Ishikawa (cell line): ENCODE measurements around the gene DUS1L.

Source experiments
- CEBPB ChIP-seq: IDR thresholded peaks from 2 replicates; pipeline ENCODE4 v1.6.1; 2012
- CREB1 ChIP-seq: IDR thresholded peaks from 2 replicates; pipeline ENCODE4 v1.6.1; 2012; ENCODE audit warnings: low read depth
- EGR1 ChIP-seq: IDR thresholded peaks from 2 replicates; pipeline ENCODE4 v1.6.1; 2012
- EP300 ChIP-seq: IDR thresholded peaks from 2 replicates; pipeline ENCODE4 v1.6.1; 2012; ENCODE audit warnings: borderline replicate concordance
- FOXM1 ChIP-seq: IDR thresholded peaks from 2 replicates; pipeline ENCODE4 v1.6.1; 2012; ENCODE audit warnings: low read depth, borderline replicate concordance
- MAX ChIP-seq: IDR thresholded peaks from 2 replicates; pipeline ENCODE4 v1.6.1; 2012
- NFIC ChIP-seq: IDR thresholded peaks from 2 replicates; pipeline ENCODE4 v1.6.1; 2012
- RAD21 ChIP-seq: IDR thresholded peaks from 2 replicates; pipeline ENCODE4 v1.6.1; 2012; ENCODE audit warnings: low read depth
- REST ChIP-seq: IDR thresholded peaks from 2 replicates; pipeline ENCODE4 v1.6.1; 2012; ENCODE audit warnings: low read depth, mild to moderate bottlenecking
- TAF1 ChIP-seq: IDR thresholded peaks from 2 replicates; pipeline ENCODE4 v1.6.1; 2012; ENCODE audit warnings: low read depth, mild to moderate bottlenecking
- TCF12 ChIP-seq: IDR thresholded peaks from 2 replicates; pipeline ENCODE4 v1.6.1; 2012; ENCODE audit warnings: low read depth
- TEAD4 ChIP-seq: IDR thresholded peaks from 2 replicates; pipeline ENCODE4 v1.6.1; 2012
- USF1 ChIP-seq: IDR thresholded peaks from 2 replicates; pipeline ENCODE4 v1.6.1; 2012
- YY1 ChIP-seq: IDR thresholded peaks from 2 replicates; pipeline ENCODE4 v1.6.1; 2012; ENCODE audit warnings: low read depth
- ZBTB7A ChIP-seq: IDR thresholded peaks from 2 replicates; pipeline ENCODE4 v1.6.1; 2012; ENCODE audit warnings: low read depth

The DUS1L gene

GRCh38 chr17:82041144-82041814, 24.3 kb downstream of the DUS1L start:
- TF ChIP-seq ZBTB7A (no peak), REST (no peak), CEBPB (no peak), EP300 (no peak), USF1 (no peak), RAD21 (no peak), NFIC (no peak)

- TF ChIP-seq EGR1, result no peak
- 0 out of 2 replicates have a peak, but pooled peaks have one; percentile 19 for TF ChIP-seq NFIC
- no peak for TF ChIP-seq RAD21
- no peak for TF ChIP-seq YY1
Observed at GRCh38 chr17:82039695-82040299, 25.8 kb downstream of the DUS1L start.

DNA sequence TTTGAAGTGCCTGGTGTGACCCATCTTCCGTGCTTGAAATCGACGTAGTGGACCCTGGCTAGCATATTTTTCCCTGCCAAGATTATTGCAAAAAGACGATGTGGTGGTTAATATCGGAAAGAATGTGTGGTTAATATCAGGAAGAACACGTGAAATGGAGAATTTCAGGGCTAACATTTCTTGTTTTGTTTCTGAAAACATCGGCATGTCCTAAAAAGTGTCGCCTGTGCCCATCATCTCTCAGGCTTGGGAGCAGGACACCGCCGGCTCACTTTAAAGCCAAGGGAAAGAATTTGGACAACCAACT, 27.8 kb downstream of the DUS1L start:
- TF ChIP-seq EGR1 (no peak), TCF12 (no peak), TEAD4 (no peak), CEBPB (no peak), FOXM1 (no peak), YY1 (no peak), REST (no peak), CREB1 (no peak)

DNA sequence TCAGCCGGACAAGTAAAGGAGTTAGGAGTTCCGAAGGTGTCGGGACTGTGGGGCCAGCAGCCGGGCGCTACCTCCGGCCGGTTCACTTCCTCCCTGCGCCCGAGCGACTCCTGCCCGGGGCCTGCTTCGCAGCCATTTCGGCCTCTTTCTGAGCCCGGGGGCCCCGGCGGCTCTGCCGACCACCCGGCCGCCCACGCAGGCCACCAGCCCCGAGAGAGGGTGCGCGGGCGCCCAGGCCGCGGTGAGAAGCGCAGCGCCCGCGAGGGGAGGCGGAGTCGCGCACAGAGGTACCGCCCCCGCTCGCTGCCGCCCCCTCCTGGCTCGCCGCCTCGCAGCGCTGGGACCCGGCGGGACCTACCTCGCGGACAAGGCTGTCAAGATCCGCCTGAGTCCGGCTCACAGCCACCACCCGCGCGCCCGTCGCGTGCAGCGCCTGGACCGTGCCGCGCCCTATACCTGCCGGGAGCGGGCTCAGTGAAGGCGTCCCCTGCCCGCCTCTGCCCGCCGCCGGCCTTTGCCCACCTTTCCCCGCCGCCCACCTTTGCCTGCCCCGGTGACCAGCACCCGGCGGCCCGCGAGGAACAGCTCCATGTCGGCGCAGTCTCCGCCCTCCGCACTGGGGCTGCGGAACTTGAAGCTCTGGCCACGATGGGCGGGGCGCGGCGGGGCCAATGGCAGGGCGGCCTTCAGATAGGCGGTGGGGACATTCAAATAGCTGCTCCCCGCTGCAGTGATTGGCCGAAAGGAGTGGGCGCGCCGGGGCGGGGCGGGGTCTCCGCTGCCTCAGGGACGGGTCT, 28.3 kb downstream of the DUS1L start, which contains the start of gene DCXR:
Gene DCXR (minus strand): TSS at position 606 of the 797 bp plus-strand sequence. CDS start 15 bp downstream, at position 591.
- TF ChIP-seq REST (0 out of 2 replicates have a peak, but pooled peaks have one; percentile 23), TCF12 (no peak), TEAD4 (no peak), CEBPB (no peak), NFIC (no peak), EGR1 (peak; percentile 90), TAF1 (no peak; the same call in none of the 2 replicates), YY1 (peak; percentile 78), CREB1 (no peak), USF1 (no peak; the same call in 1 of the 2 replicates), MAX (peak; percentile 88), FOXM1 (no peak), ZBTB7A (peak; percentile 76; the same call in 1 of the 2 replicates), EP300 (no peak), RAD21 (peak; percentile 28; the same call in 1 of the 2 replicates)
